Fibroblast of the aortic adventitia (primary cell): ENCODE data around the gene CA5A. TPM values are rescaled to one million over a fixed set of nuclear protein-coding genes. Genes with fewer than 3 reads are reported as not detected.
"Not testable (repeated sequence)": the region's sequence is repeated elsewhere in the genome, so short reads cannot be mapped to it uniquely, and the experiment has no call there.

Experiments used
- DNase-seq: peaks from one replicate; pipeline ENCODE4 v3.0.0-alpha.2; 2010; ENCODE audit warnings: low read depth
- H3K4me3 ChIP-seq: 2 replicates; pipeline ENCODE4 v1.5.1; 2011; ENCODE audit warnings: low read depth, mild to moderate bottlenecking, control low read depth, low read length, moderate library complexity
- CTCF ChIP-seq: IDR thresholded peaks from 2 replicates; pipeline ENCODE4 v1.5.1; 2011; ENCODE audit warnings: mild to moderate bottlenecking, low read length, control low read depth, inconsistent platforms; ENCODE audit not compliant: insufficient read depth
- total RNA-seq: library from RNA; depleted of rRNA; stranded (reverse); fragments of >200 nt; gene quantifications from 2 replicates; pipeline ENCODE4 v1.2.3, GENCODE V29; 2012; ENCODE audit warnings: low replicate concordance

Gene CA5A
- total RNA-seq, 1 donor = not detected

DNA sequence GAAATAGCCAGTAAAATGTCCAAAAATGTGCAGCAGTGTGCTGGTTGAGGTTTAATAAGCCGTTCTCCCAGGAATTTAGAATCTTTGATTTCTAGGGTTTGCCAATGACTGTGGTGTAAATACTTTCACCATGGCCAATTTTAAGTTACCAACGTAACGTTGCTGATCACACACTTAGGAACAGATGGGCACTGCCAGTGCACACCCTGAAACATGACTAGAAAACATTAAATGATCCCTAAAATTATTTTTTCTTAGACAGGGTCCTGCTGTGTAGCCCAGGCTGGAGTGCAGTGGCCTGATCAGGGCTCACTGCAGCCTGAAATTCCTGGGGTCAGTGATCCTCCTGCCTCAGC lies 3.2 kb downstream of the CA5A start:
- no peak overlapping the region for H3K4me3 ChIP-seq
- no peak for TF ChIP-seq CTCF
- DNase-seq = no peak

- not testable (repeated sequence) for DNase-seq, H3K4me3 ChIP-seq
These were observed 3.7 kb downstream of the CA5A start for GRCh38 chr16:87932475-87933139.

- DNase-seq = no peak
- no peak for TF ChIP-seq CTCF
- H3K4me3 ChIP-seq = no peak overlapping the region
These were observed 4.8 kb downstream of the CA5A start for GRCh38 chr16:87931504-87931903.

DNA sequence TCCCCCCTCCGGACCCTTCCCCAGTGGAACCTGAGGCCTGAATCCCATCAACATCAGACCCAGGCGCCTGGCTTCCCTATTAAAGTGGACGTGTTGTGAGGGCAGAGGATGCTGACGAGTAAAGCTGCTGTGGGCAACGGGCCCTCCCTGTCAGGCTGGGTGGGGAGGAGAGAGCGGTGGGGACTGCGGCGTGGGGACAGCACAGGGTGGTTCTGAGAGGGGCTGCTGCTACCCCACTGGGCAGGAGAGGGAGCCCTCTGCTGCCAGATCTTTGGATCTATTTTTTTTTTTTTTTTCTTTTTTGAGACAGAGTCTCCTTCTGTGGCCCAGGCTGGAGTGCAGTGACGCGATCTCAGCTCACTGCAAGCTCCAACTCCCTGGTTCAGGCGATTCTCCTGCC lies 5.9 kb downstream of the CA5A start:
- no peak for DNase-seq
- TF ChIP-seq CTCF = peak; percentile 42
- no peak overlapping the region for H3K4me3 ChIP-seq

GRCh38 chr16:87929986-87930385 lies 6.3 kb downstream of the CA5A start:
- DNase-seq = no peak
- TF ChIP-seq CTCF = no peak

GRCh38 chr16:87927195-87927562 lies 9.2 kb downstream of the CA5A start:
- DNase-seq = no peak
- TF ChIP-seq CTCF = peak; percentile 6

More at GRCh38 chr16:87929986-87930385, 6.3 kb downstream of the CA5A start:
- H3K4me3 ChIP-seq = no peak overlapping the region

DNA sequence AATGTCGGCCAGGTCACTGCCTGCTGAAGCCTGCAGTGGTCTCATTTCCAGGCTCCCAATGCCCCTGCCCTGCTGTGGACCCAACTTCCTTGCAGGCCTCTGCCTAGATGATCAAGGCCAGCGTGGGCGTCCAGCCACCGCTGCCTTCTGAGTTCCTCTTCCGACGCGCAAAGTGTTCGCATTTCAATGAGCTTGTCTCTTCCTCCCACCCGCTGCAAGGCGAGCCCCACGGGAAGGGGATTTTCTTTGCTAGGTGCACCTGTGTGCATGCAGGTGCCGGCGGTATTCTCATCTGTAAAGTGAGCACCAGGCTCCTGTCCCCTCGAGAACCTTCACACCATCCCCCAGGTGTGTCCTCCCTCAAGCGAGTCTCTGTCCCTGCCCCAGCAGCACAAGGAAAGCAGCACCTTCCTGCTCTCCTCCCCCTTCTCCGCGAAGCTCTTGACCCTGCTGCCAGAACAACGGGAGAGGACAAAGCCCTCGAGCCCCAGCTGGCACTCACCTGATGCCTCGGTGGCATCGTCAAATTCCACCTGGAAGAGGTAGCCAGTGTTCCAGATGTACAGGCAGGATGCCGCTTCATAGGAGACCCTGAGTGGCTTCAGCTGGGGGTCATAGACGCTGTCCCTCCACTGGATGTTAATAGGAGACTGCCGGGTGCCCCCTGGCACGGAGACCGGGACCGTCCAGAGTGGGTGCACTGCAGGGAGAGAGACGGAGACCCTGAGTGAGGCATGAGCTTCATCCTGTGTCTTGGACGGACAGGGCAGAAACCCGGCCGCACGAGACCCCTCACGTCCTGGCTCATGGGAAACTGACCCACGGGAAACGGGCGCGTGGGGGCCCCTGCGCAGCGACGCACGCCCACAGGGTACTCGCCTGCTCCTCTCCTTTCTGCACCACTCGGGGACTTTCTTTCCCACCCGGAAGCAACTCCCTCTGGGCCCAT lies 9.8 kb downstream of the CA5A start:
- H3K4me3 ChIP-seq = no peak overlapping the region
- TF ChIP-seq CTCF = no peak
- DNase-seq = no peak

More at GRCh38 chr16:87927195-87927562, 9.2 kb downstream of the CA5A start:
- H3K4me3 ChIP-seq = no peak overlapping the region
